Astrocyte of the spinal cord (primary cell): Measurements from ENCODE around the gene TMEM40.

Source experiments
- DNase-seq: peaks from one replicate; pipeline ENCODE4 v3.0.0; 2011; ENCODE audit warnings: low read depth, low spot score
- H3K4me3 ChIP-seq: 2 replicates; pipeline ENCODE4 v1.5.1; 2011; ENCODE audit warnings: low read depth, mild to moderate bottlenecking, low read length, moderate library complexity
- in situ Hi-C: cut with HindIII; loops from 2 replicates; pipeline ENCODE4 v1.10.0; 2017; ENCODE audit warnings: low sequenced_read_pairs
- TF ChIP-seq, protein P1 (sequence below): IDR thresholded peaks from 2 replicates; pipeline ENCODE4 v1.5.1; 2012; ENCODE audit warnings: low read depth, mild to moderate bottlenecking, low read length, inconsistent platforms

Gene TMEM40

GRCh38 chr3:12768579-12769527, 9.8 kb upstream of the TMEM40 start:
- TF ChIP-seq, protein P1, sequence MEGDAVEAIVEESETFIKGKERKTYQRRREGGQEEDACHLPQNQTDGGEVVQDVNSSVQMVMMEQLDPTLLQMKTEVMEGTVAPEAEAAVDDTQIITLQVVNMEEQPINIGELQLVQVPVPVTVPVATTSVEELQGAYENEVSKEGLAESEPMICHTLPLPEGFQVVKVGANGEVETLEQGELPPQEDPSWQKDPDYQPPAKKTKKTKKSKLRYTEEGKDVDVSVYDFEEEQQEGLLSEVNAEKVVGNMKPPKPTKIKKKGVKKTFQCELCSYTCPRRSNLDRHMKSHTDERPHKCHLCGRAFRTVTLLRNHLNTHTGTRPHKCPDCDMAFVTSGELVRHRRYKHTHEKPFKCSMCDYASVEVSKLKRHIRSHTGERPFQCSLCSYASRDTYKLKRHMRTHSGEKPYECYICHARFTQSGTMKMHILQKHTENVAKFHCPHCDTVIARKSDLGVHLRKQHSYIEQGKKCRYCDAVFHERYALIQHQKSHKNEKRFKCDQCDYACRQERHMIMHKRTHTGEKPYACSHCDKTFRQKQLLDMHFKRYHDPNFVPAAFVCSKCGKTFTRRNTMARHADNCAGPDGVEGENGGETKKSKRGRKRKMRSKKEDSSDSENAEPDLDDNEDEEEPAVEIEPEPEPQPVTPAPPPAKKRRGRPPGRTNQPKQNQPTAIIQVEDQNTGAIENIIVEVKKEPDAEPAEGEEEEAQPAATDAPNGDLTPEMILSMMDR: no peak

DNA sequence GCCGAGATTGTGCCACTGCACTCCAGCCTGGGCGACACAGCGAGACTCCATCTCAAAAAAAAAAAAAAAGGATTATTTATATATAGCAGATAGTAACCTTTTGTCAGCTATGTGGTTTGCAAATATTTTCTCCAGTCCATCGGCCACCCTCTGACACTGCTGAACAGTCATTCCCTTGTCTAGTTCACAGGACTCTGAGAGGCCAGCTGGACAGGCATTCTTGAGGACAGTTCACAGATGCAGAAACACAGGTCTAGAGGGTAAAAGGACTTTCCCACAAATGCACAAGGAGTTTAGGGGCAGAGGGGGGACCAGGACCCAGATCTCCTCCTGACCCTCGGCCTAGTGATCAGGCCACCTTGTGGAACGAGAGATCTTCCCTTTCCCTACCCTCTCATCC, 7.5 kb upstream of the TMEM40 start:
- TF ChIP-seq, protein P1: no peak
- no peak for DNase-seq
- in situ Hi-C loops: no loop called here
- no peak overlapping the region for H3K4me3 ChIP-seq

More at GRCh38 chr3:12768579-12769527, 9.8 kb upstream of the TMEM40 start:
- no peak for DNase-seq
- no peak overlapping the region for H3K4me3 ChIP-seq
- in situ Hi-C loops: no loop called here

GRCh38 chr3:12764171-12764776, 5.2 kb upstream of the TMEM40 start:
- no peak overlapping the region for H3K4me3 ChIP-seq
- DNase-seq: no peak
- TF ChIP-seq, protein P1: no peak
- in situ Hi-C loops: no loop called here

GRCh38 chr3:12759693-12760565, 870 bp upstream of the TMEM40 start:
- in situ Hi-C loops: no loop called here
- TF ChIP-seq, protein P1: no peak
- no peak overlapping the region for H3K4me3 ChIP-seq
- no peak for DNase-seq

DNA sequence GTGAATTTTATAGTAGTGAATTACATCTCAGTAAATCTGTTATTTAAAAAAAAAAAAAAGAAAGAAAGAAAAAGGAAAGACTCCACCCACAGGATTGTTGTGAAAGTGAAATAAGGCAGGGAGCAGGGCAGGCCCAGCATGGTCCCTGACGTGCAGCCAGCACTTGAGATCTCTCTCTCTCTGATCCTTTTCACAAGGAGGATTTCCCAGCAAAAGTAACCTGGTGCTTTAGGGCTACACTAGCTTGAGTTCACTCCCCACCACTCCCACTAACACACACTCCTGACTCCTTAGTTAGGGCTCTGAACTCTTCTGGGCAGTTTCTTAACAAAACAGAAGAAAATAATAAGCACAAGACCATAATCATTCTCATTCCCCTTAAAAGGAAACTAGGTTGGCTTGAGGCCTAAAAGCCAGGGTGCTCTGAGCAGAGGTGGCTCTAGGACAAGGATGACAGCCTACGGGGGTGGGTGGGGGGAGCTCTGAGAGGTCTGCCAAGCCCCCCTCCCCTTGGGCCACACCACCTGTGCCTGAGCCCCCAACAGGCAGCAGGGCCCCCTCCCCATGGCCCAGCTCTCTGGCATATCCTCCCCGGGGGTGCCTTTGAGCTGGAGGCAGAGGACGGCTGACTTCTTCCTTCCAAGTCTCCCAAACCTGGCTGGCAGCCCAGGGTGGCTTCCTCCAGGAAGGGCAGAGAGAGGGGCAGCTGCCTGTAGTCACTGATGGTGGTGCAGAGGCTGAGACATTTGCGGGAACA, 856 bp downstream of the TMEM40 start:
- TF ChIP-seq, protein P1: no peak
- peak; percentile 83 for DNase-seq
- in situ Hi-C loops: no loop called here
- H3K4me3 ChIP-seq: no peak overlapping the region
